ENCODE data around the gene TRIM8. TPM values are rescaled to one million over a fixed set of nuclear protein-coding genes. Genes with fewer than 3 reads are reported as not detected.

TRIM8 gene
- total RNA-seq, 1 experiment from 2014 or later: 37.0 TPM

DNA sequence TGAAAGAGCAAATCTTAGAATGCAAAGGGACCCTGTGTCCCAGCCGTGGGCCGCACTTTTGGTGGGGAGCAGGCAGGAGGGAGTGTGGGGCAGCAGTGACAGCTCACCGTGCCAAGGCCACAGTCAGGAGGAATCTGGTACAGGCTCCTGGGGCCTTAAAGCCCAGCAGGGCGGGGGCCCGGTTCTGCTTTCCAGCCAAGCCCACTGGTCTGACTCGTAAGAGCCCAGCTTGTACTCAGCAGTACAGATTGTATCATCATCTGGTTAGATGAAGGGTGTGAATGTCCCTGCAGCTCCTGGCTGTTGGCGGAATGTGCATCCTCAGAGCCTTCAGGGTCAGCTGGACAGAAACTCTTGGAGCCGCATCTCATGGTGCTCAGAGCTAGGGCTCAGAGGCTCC, 30.5 kb upstream of the TRIM8 start:
- H3K27ac ChIP-seq (ENCODE audit: insufficient read length, low read depth, low read length): no peak overlapping the region

More for the DNA sequence above, 30.5 kb upstream of the TRIM8 start:
- Histone ChIP-seq H3K23me2 (ENCODE audit: insufficient read length, low read depth, low read length, poor library complexity, severe bottlenecking) (no peaks in the 10 kb centered on the region), H3K79me2 (ENCODE audit: insufficient read depth, low read length) (no peaks in the 10 kb centered on the region), H3K4me2 (ENCODE audit: insufficient read depth, insufficient read length, low read length) (no peak overlapping the region), H2AK5ac (ENCODE audit: insufficient read length, low read length) (no peak overlapping the region), H3K4me1 (ENCODE audit: insufficient read depth, low read length) (no peaks in the 10 kb centered on the region), H2BK5ac (ENCODE audit: insufficient read length, low read length) (no peak overlapping the region), H3K4ac (ENCODE audit: low read depth, low read length) (no peak overlapping the region), H2AFZ (ENCODE audit: low read length) (no peak overlapping the region), H2BK15ac (ENCODE audit: low read depth, low read length) (no peak overlapping the region), H3K79me1 (ENCODE audit: insufficient read depth, low read depth, low read length, poor library complexity, severe bottlenecking) (no peaks in the 10 kb centered on the region), H3T11ph (ENCODE audit: low read length) (no peak overlapping the region), H4K20me1 (ENCODE audit: control insufficient read depth, insufficient read depth, insufficient read length) (no peaks in the 10 kb centered on the region), H2BK12ac (ENCODE audit: insufficient read length, low read depth, low read length) (no peak overlapping the region), H2BK120ac (ENCODE audit: low read depth, low read length, poor library complexity, severe bottlenecking) (no peak overlapping the region), H3K23ac (ENCODE audit: insufficient read length, low read depth, low read length) (no peak overlapping the region), H3K14ac (ENCODE audit: insufficient read depth, low read length) (no peak overlapping the region), H2BK20ac (ENCODE audit: low read depth, low read length, poor library complexity, severe bottlenecking) (no peak overlapping the region), H3K9me3 (ENCODE audit: control insufficient read depth, low read depth, low read length) (no peaks in the 10 kb centered on the region), H3K18ac (ENCODE audit: insufficient read length, low read depth, low read length) (no peak overlapping the region), H4K5ac (ENCODE audit: insufficient read length, low read depth, low read length) (no peak overlapping the region), H4K91ac (ENCODE audit: insufficient read length, low read depth, low read length) (no peak overlapping the region), H3K27me3 (ENCODE audit: insufficient read depth, low read length) (no peaks in the 10 kb centered on the region), H3K9ac (ENCODE audit: extremely low read depth, insufficient read length, low read length) (no peak overlapping the region), H3K56ac (ENCODE audit: insufficient read length, low read depth, low read length) (no peak overlapping the region), H4K8ac (replicated peaks; ENCODE audit: insufficient read length, low read depth, low read length) (no peak overlapping the region)
- TF ChIP-seq, protein P1, sequence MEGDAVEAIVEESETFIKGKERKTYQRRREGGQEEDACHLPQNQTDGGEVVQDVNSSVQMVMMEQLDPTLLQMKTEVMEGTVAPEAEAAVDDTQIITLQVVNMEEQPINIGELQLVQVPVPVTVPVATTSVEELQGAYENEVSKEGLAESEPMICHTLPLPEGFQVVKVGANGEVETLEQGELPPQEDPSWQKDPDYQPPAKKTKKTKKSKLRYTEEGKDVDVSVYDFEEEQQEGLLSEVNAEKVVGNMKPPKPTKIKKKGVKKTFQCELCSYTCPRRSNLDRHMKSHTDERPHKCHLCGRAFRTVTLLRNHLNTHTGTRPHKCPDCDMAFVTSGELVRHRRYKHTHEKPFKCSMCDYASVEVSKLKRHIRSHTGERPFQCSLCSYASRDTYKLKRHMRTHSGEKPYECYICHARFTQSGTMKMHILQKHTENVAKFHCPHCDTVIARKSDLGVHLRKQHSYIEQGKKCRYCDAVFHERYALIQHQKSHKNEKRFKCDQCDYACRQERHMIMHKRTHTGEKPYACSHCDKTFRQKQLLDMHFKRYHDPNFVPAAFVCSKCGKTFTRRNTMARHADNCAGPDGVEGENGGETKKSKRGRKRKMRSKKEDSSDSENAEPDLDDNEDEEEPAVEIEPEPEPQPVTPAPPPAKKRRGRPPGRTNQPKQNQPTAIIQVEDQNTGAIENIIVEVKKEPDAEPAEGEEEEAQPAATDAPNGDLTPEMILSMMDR (conservative IDR thresholded peaks at IDR 0.05): no peak
- Mint-ChIP-seq H3K4me3 (no peak overlapping the region), H3K4me1 (peaks cover 15 to 21% of the 10 kb centered on the region in 2 experiments), H3K9me3 (no peaks in the 10 kb centered on the region), H3K27ac (0 out of 7 replicates have a peak overlapping the region, but pooled peaks of 1 of the 3 experiments have one; percentile 69), H3K36me3 (ENCODE audit: insufficient read depth in 1 of 3, low read depth in 3 of 3) (peaks cover 3 to 8% (median 8%) of the 10 kb centered on the region in 3 experiments; a peak in 6 of 7 replicates), H3K27me3 (ENCODE audit: low read depth) (no peaks in the 10 kb centered on the region)
- WGBS (ENCODE audit: extremely low coverage, insufficient read length, low lambda C conversion rate): no CpG with 5 or more reads among the region's 8 CpGs
- DNase-seq: no peak

Measured in H9 (cell line).